Small intestine (tissue), 7 donors: ENCODE results near the gene FGR. TPM values are rescaled to one million over a fixed set of nuclear protein-coding genes. Genes with fewer than 3 reads are reported as not detected.
A peak's percentile ranks its signal among the peaks of the same experiment; 100 is the strongest.

Experiments used
- DNase-seq, 2 donors: peaks; one replicate each; pipeline versions ENCODE4 v3.0.0 to v3.0.0-alpha.2; 2013
- FAIRE-seq: peaks from 2 replicates; lab custom pipeline; 2012; peaks lifted over from hg19 to GRCh38; lab: Jason Lieb, UNC
- H3K27ac ChIP-seq, 3 donors: one replicate each; pipeline ENCODE4 v1.5.1; 2013; ENCODE audit warnings: low read length in 2 of 3, mild to moderate bottlenecking in 2 of 3, control low read depth in 1 of 3, inconsistent platforms in 1 of 3, low read depth in 1 of 3, moderate library complexity in 1 of 3
- H3K27me3 ChIP-seq, 3 donors: one replicate each; pipeline ENCODE4 v1.6.1; 2013; ENCODE audit warnings: low read length in 3 of 3, inconsistent platforms in 1 of 3; ENCODE audit not compliant: control insufficient read depth in 3 of 3, insufficient read depth in 3 of 3
- H3K36me3 ChIP-seq, 3 donors: one replicate each; pipeline ENCODE4 v1.6.1; 2013; ENCODE audit warnings: low read length in 3 of 3, inconsistent platforms in 1 of 3, low read depth in 1 of 3, mild to moderate bottlenecking in 1 of 3, moderate library complexity in 1 of 3; ENCODE audit not compliant: control insufficient read depth in 3 of 3, insufficient read depth in 2 of 3
- H3K4me1 ChIP-seq, 3 donors: one replicate each; pipeline ENCODE4 v1.6.1; 2013; ENCODE audit warnings: low read length in 2 of 3, inconsistent platforms in 1 of 3, low read depth in 1 of 3, mild to moderate bottlenecking in 1 of 3, moderate library complexity in 1 of 3; ENCODE audit not compliant: control insufficient read depth in 3 of 3, insufficient read depth in 2 of 3
- H3K4me3 ChIP-seq, 3 donors: one replicate each; pipeline ENCODE4 v1.5.1; 2013; ENCODE audit warnings: low read length in 3 of 3, control low read depth in 1 of 3, inconsistent platforms in 1 of 3, low read depth in 1 of 3, mild to moderate bottlenecking in 1 of 3, moderate library complexity in 1 of 3
- H3K9me3 ChIP-seq, 2 donors: one replicate each; pipeline ENCODE4 v1.6.1; 2013; ENCODE audit warnings: low read depth in 1 of 2, low read length in 1 of 2; ENCODE audit not compliant: control insufficient read depth in 2 of 2, insufficient read depth in 1 of 2
- WGBS, 3 donors: extraction: QIAGEN DNeasy Blood & Tissue Kit; methylation state at CpG; one replicate each; pipeline ENCODE4 v1.1.7; 2013; 5-methylcytosine and 5-hydroxymethylcytosine counted together
- polyA plus RNA-seq, 4 donors: library from polyadenylated mRNA; stranded (reverse) in 3 of 4; unstranded in 1 of 4; fragments of 200-250 nt in 3 of 4; fragments of 120-200 nt in 1 of 4; gene quantifications; one replicate each; pipeline versions ENCODE4 v1.2.1 to v1.2.3, GENCODE V29; 2013
- donor health status: healthy with polysubstance abuse.
- donor health status: control.
- donor health status: control.
- donor health status: Bipolar disorder and iron deficiency.
- donor health status: healthy.

Gene FGR
- polyA plus RNA-seq, 4 donors: 1.6 to 12.6 (median 1.8) TPM

- no peak overlapping the region for H3K4me3 ChIP-seq
- no peaks in the 10 kb centered on the region for H3K27me3 ChIP-seq
- H3K9me3 ChIP-seq: no peaks in the 10 kb centered on the region
- no peak for DNase-seq
- WGBS, 3 donors: 50 to 72% (median 64%) methylated on average over 8 of the region's 8 CpGs
- H3K4me1 ChIP-seq: peaks cover 0 to 11% (median 0%) of the 10 kb centered on the region in 3 donors
- no peak overlapping the region for H3K27ac ChIP-seq
- no peaks in the 10 kb centered on the region for H3K36me3 ChIP-seq
- no peak for FAIRE-seq
These were observed 29.3 kb upstream of the FGR start for GRCh38 chr1:27664291-27664690.

- Histone ChIP-seq H3K27ac (peak overlapping the region in 1 of 3 donors; percentile 90), H3K4me3 (no peak overlapping the region), H3K27me3 (no peaks in the 10 kb centered on the region), H3K4me1 (peaks cover 0 to 9% (median 0%) of the 10 kb centered on the region in 3 donors), H3K36me3 (no peaks in the 10 kb centered on the region), H3K9me3 (no peaks in the 10 kb centered on the region)
- peak; percentile 84 to 88 for DNase-seq
- 28 to 41% (median 30%) methylated on average over 12 of the region's 12 CpGs for WGBS, 3 donors
- no peak for FAIRE-seq
These were observed 27.9 kb upstream of the FGR start for GRCh38 chr1:27662707-27663393.

GRCh38 chr1:27662261-27662660 lies 27.3 kb upstream of the FGR start:
- H3K9me3 ChIP-seq: no peaks in the 10 kb centered on the region
- H3K4me3 ChIP-seq: no peak overlapping the region
- no peaks in the 10 kb centered on the region for H3K36me3 ChIP-seq
- H3K27ac ChIP-seq: peak overlapping the region in 1 of 3 donors; percentile 90
- FAIRE-seq (no peak), DNase-seq (no peak)
- H3K4me1 ChIP-seq: peaks cover 0 to 9% (median 0%) of the 10 kb centered on the region in 3 donors
- no peaks in the 10 kb centered on the region for H3K27me3 ChIP-seq
- 77 to 87% (median 81%) methylated on average over 5 of the region's 5 CpGs for WGBS, 3 donors

- Histone ChIP-seq H3K27ac (peak overlapping the region in 1 of 3 donors; percentile 2), H3K9me3 (no peaks in the 10 kb centered on the region), H3K4me3 (no peak overlapping the region), H3K4me1 (peaks cover 0 to 9% (median 0%) of the 10 kb centered on the region in 3 donors), H3K36me3 (no peaks in the 10 kb centered on the region), H3K27me3 (no peaks in the 10 kb centered on the region)
- no peak for DNase-seq
- 92 to 98% (median 95%) methylated on average over 8 of the region's 8 CpGs for WGBS, 3 donors
- FAIRE-seq: no peak
These were observed 26.6 kb upstream of the FGR start for GRCh38 chr1:27661412-27662075.

GRCh38 chr1:27660300-27660835 lies 25.4 kb upstream of the FGR start:
- DNase-seq (no peak), FAIRE-seq (no peak)
- H3K4me1 ChIP-seq: peaks cover 0 to 9% (median 0%) of the 10 kb centered on the region in 3 donors
- peak overlapping the region; percentile 42 to 64 (median 45) for H3K4me3 ChIP-seq
- H3K27ac ChIP-seq: peak overlapping the region; percentile 15 to 86 (median 30)
- H3K9me3 ChIP-seq: no peaks in the 10 kb centered on the region
- WGBS, 3 donors: 35 to 56% (median 37%) methylated on average over 10 of the region's 10 CpGs
- no peaks in the 10 kb centered on the region for H3K27me3 ChIP-seq
- H3K36me3 ChIP-seq: no peaks in the 10 kb centered on the region

- peak; percentile 89 to 94 for DNase-seq
- FAIRE-seq: no peak
- H3K36me3 ChIP-seq: no peaks in the 10 kb centered on the region
- H3K9me3 ChIP-seq: no peaks in the 10 kb centered on the region
- peak overlapping the region; percentile 42 to 64 (median 45) for H3K4me3 ChIP-seq
- peak overlapping the region; percentile 25 to 86 (median 34) for H3K27ac ChIP-seq
- H3K27me3 ChIP-seq: no peaks in the 10 kb centered on the region
- WGBS, 3 donors: 1 to 5% (median 2%) methylated on average over 57 to 78 of the region's 78 CpGs
- peaks cover 0 to 9% (median 0%) of the 10 kb centered on the region in 3 donors for H3K4me1 ChIP-seq
These were observed 24.7 kb upstream of the FGR start for GRCh38 chr1:27659497-27660299.

- DNase-seq (no peak), FAIRE-seq (no peak)
- H3K27ac ChIP-seq: peak overlapping the region in 2 of 3 donors; percentile 34 to 86
- H3K27me3 ChIP-seq: no peaks in the 10 kb centered on the region
- WGBS, 3 donors: 40 to 50% (median 46%) methylated on average over 7 of the region's 7 CpGs
- H3K4me3 ChIP-seq: peak overlapping the region in 2 of 3 donors; percentile 45 to 64
- H3K4me1 ChIP-seq: peaks cover 0 to 9% (median 0%) of the 10 kb centered on the region in 3 donors
- no peaks in the 10 kb centered on the region for H3K36me3 ChIP-seq
- no peaks in the 10 kb centered on the region for H3K9me3 ChIP-seq
These were observed 24.0 kb upstream of the FGR start for GRCh38 chr1:27658951-27659496.
